ENCODE data around the gene BTBD6.

The BTBD6 gene

GRCh38 chr14:105200074-105200473 is 48.3 kb upstream of the BTBD6 start:
- Histone ChIP-seq H3K9me3 (ENCODE audit: insufficient read depth, low read length, severe bottlenecking) (no peaks in the 10 kb centered on the region), H3K9ac (ENCODE audit: low read depth, low read length) (no peak overlapping the region), H3K27me3 (ENCODE audit: insufficient read depth, low read length, poor library complexity) (peaks cover 27% of the 10 kb centered on the region), H4K20me1 (ENCODE audit: insufficient read depth, low read length) (peaks cover 20% of the 10 kb centered on the region), H3K79me2 (ENCODE audit: insufficient read depth, low read length) (no peaks in the 10 kb centered on the region), H3K4me1 (ENCODE audit: insufficient read depth, low read length) (peaks cover 4% of the 10 kb centered on the region; the same call in 1 of the 2 replicates), H3K27ac (ENCODE audit: low read length) (no peak overlapping the region), H3K4me2 (ENCODE audit: insufficient read depth, low read length) (no peak overlapping the region), H3K4me3 (ENCODE audit: low read depth in 1 of 2, low read length in 2 of 2) (no peak overlapping the region), H2AFZ (ENCODE audit: low read depth, low read length) (no peak overlapping the region), H3K36me3 (ENCODE audit: insufficient read depth, low read length) (no peaks in the 10 kb centered on the region)
- TF ChIP-seq, protein P1, sequence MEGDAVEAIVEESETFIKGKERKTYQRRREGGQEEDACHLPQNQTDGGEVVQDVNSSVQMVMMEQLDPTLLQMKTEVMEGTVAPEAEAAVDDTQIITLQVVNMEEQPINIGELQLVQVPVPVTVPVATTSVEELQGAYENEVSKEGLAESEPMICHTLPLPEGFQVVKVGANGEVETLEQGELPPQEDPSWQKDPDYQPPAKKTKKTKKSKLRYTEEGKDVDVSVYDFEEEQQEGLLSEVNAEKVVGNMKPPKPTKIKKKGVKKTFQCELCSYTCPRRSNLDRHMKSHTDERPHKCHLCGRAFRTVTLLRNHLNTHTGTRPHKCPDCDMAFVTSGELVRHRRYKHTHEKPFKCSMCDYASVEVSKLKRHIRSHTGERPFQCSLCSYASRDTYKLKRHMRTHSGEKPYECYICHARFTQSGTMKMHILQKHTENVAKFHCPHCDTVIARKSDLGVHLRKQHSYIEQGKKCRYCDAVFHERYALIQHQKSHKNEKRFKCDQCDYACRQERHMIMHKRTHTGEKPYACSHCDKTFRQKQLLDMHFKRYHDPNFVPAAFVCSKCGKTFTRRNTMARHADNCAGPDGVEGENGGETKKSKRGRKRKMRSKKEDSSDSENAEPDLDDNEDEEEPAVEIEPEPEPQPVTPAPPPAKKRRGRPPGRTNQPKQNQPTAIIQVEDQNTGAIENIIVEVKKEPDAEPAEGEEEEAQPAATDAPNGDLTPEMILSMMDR (IDR thresholded peaks at IDR 0.05; ENCODE audit: borderline replicate concordance, extremely low read depth, low read length, poor library complexity, severe bottlenecking), result peak; percentile 38
- TF ChIP-seq EZH2 (IDR thresholded peaks at IDR 0.05; ENCODE audit: borderline replicate concordance, low read depth, low read length, severe bottlenecking), result no peak
- no peak for DNase-seq
- ATAC-seq (ENCODE audit: insufficient read depth, low read depth), result no peak

DNA sequence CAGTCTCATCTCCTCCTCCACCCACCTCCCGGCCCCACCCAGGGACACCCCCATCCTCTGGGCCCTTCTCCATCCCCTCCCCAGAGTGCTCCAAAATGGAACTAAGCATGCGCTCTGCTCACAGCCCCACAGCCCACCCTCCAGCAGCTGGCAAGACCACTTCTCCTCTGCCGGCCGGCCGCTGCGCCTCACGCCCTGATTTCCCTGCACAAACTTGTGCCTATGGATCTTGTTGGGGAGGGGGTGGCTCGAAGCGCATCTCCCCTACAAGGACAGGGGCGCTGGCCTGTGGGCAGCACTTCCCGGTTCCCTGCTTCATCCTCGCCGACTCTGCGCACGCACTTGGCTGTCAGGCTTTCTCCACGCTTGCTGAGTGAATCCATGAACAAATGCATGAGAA is 47.7 kb upstream of the BTBD6 start:
- Histone ChIP-seq H3K4me1 (ENCODE audit: insufficient read depth, low read length) (peaks cover 3% of the 10 kb centered on the region; the same call in 1 of the 2 replicates), H3K9ac (ENCODE audit: low read depth, low read length) (no peak overlapping the region), H3K4me2 (ENCODE audit: insufficient read depth, low read length) (no peak overlapping the region), H4K20me1 (ENCODE audit: insufficient read depth, low read length) (peaks cover 22% of the 10 kb centered on the region), H3K79me2 (ENCODE audit: insufficient read depth, low read length) (no peaks in the 10 kb centered on the region), H3K36me3 (ENCODE audit: insufficient read depth, low read length) (no peaks in the 10 kb centered on the region), H3K27me3 (ENCODE audit: insufficient read depth, low read length, poor library complexity) (peaks cover 22% of the 10 kb centered on the region), H3K4me3 (ENCODE audit: low read depth in 1 of 2, low read length in 2 of 2) (no peak overlapping the region), H3K27ac (ENCODE audit: low read length) (no peak overlapping the region), H2AFZ (ENCODE audit: low read depth, low read length) (no peak overlapping the region), H3K9me3 (ENCODE audit: insufficient read depth, low read length, severe bottlenecking) (no peaks in the 10 kb centered on the region)
- ATAC-seq (ENCODE audit: insufficient read depth, low read depth) (no peak), DNase-seq (no peak)
- TF ChIP-seq, protein P1 (IDR thresholded peaks at IDR 0.05; ENCODE audit: borderline replicate concordance, extremely low read depth, low read length, poor library complexity, severe bottlenecking), result no peak
- no peak for TF ChIP-seq EZH2 (IDR thresholded peaks at IDR 0.05; ENCODE audit: borderline replicate concordance, low read depth, low read length, severe bottlenecking)

- no peak overlapping the region for H3K4me2 ChIP-seq (ENCODE audit: insufficient read depth, low read length)
- no peak overlapping the region for H3K4me3 ChIP-seq (ENCODE audit: low read depth in 1 of 2, low read length in 2 of 2)
- peaks cover 22% of the 10 kb centered on the region for H4K20me1 ChIP-seq (ENCODE audit: insufficient read depth, low read length)
- DNase-seq (no peak), ATAC-seq (ENCODE audit: insufficient read depth, low read depth) (peak; percentile 3; the same call in 1 of the 3 replicates)
- H2AFZ ChIP-seq (ENCODE audit: low read depth, low read length), result no peak overlapping the region
- no peaks in the 10 kb centered on the region for H3K9me3 ChIP-seq (ENCODE audit: insufficient read depth, low read length, severe bottlenecking)
- H3K36me3 ChIP-seq (ENCODE audit: insufficient read depth, low read length), result no peaks in the 10 kb centered on the region
- H3K9ac ChIP-seq (ENCODE audit: low read depth, low read length), result no peak overlapping the region
- no peaks in the 10 kb centered on the region for H3K4me1 ChIP-seq (ENCODE audit: insufficient read depth, low read length)
- H3K79me2 ChIP-seq (ENCODE audit: insufficient read depth, low read length), result no peaks in the 10 kb centered on the region
- TF ChIP-seq EZH2 (IDR thresholded peaks at IDR 0.05; ENCODE audit: borderline replicate concordance, low read depth, low read length, severe bottlenecking), result no peak
- TF ChIP-seq, protein P1 (IDR thresholded peaks at IDR 0.05; ENCODE audit: borderline replicate concordance, extremely low read depth, low read length, poor library complexity, severe bottlenecking), result peak; percentile 23
- peaks cover 15% of the 10 kb centered on the region for H3K27me3 ChIP-seq (ENCODE audit: insufficient read depth, low read length, poor library complexity)
- no peak overlapping the region for H3K27ac ChIP-seq (ENCODE audit: low read length)
Observed at GRCh38 chr14:105201156-105201924, 47.0 kb upstream of the BTBD6 start.
